ENCODE results near the gene IFT81.

Gene IFT81

GRCh38 chr12:110230655-110231054 lies 106.5 kb downstream of the IFT81 start:
- no peak for DNase-seq (ENCODE audit: low read depth)
- TF ChIP-seq, protein P1, sequence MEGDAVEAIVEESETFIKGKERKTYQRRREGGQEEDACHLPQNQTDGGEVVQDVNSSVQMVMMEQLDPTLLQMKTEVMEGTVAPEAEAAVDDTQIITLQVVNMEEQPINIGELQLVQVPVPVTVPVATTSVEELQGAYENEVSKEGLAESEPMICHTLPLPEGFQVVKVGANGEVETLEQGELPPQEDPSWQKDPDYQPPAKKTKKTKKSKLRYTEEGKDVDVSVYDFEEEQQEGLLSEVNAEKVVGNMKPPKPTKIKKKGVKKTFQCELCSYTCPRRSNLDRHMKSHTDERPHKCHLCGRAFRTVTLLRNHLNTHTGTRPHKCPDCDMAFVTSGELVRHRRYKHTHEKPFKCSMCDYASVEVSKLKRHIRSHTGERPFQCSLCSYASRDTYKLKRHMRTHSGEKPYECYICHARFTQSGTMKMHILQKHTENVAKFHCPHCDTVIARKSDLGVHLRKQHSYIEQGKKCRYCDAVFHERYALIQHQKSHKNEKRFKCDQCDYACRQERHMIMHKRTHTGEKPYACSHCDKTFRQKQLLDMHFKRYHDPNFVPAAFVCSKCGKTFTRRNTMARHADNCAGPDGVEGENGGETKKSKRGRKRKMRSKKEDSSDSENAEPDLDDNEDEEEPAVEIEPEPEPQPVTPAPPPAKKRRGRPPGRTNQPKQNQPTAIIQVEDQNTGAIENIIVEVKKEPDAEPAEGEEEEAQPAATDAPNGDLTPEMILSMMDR (IDR thresholded peaks at IDR 0.05; ENCODE audit: low read length, missing control alignments), result no peak
- no peak overlapping the region for H3K4me3 ChIP-seq (replicated peaks; ENCODE audit: low read depth, low read length)

- TF ChIP-seq, protein P1 (IDR thresholded peaks at IDR 0.05; ENCODE audit: low read length, missing control alignments), result no peak
- no peak overlapping the region for H3K4me3 ChIP-seq (replicated peaks; ENCODE audit: low read depth, low read length)
These were observed 109.2 kb downstream of the IFT81 start for GRCh38 chr12:110233212-110233903.

GRCh38 chr12:110234331-110234751 lies 110.2 kb downstream of the IFT81 start:
- H3K4me3 ChIP-seq (replicated peaks; ENCODE audit: low read depth, low read length), result no peak overlapping the region
- TF ChIP-seq, protein P1 (IDR thresholded peaks at IDR 0.05; ENCODE audit: low read length, missing control alignments), result no peak
- DNase-seq (ENCODE audit: low read depth), result no peak

More at GRCh38 chr12:110233212-110233903, 109.2 kb downstream of the IFT81 start:
- DNase-seq (ENCODE audit: low read depth), result no peak

GRCh38 chr12:110234755-110235154 lies 110.6 kb downstream of the IFT81 start:
- TF ChIP-seq, protein P1 (IDR thresholded peaks at IDR 0.05; ENCODE audit: low read length, missing control alignments), result no peak
- H3K4me3 ChIP-seq (replicated peaks; ENCODE audit: low read depth, low read length), result no peak overlapping the region
- peak; percentile 52 for DNase-seq (ENCODE audit: low read depth)

DNA sequence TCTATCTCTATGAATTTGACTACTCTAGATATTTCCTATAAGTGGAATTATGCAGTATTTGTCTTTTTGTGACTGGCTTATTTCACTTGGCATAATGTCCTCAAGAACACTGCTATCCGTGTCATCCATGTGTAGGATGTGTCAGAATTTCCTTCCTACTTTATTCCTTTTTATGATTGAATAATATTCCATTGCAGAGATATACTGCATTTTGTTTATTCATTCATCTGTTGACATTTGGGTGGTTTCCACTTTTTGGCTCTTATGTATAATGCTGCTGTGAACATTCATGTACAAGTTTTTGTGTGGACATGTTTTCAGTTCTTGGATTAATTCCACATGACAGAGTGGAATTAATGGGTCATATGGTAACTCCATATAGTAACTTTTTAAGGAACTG lies 111.2 kb downstream of the IFT81 start:
- no peak overlapping the region for H3K4me3 ChIP-seq (replicated peaks; ENCODE audit: low read depth, low read length)
- DNase-seq (ENCODE audit: low read depth), result no peak
- TF ChIP-seq, protein P1 (IDR thresholded peaks at IDR 0.05; ENCODE audit: low read length, missing control alignments), result no peak

- TF ChIP-seq, protein P1 (IDR thresholded peaks at IDR 0.05; ENCODE audit: low read length, missing control alignments), result no peak
- H3K4me3 ChIP-seq (replicated peaks; ENCODE audit: low read depth, low read length), result no peak overlapping the region
- no peak for DNase-seq (ENCODE audit: low read depth)
These were observed 119.1 kb downstream of the IFT81 start for GRCh38 chr12:110243227-110243626.

- no peak for DNase-seq (ENCODE audit: low read depth)
- no peak overlapping the region for H3K4me3 ChIP-seq (replicated peaks; ENCODE audit: low read depth, low read length)
- TF ChIP-seq, protein P1 (IDR thresholded peaks at IDR 0.05; ENCODE audit: low read length, missing control alignments), result no peak
These were observed 120.2 kb downstream of the IFT81 start for GRCh38 chr12:110244372-110244771.
